ENCODE measurements around the gene PTPN3.

The PTPN3 gene

GRCh38 chr9:109455391-109455790 lies 42.7 kb downstream of the PTPN3 start:
- Histone ChIP-seq H3K36me3 (ENCODE audit: control insufficient read depth in 1 of 2, insufficient read depth in 2 of 2, low read length in 2 of 2) (peaks cover 22% of the 10 kb centered on the region in 2 donors), H3K9me3 (ENCODE audit: control insufficient read depth in 1 of 2, low read length in 2 of 2) (no peaks in the 10 kb centered on the region), H3K27ac (ENCODE audit: low read depth, low read length) (no peak overlapping the region), H3K4me1 (ENCODE audit: control insufficient read depth in 1 of 2, insufficient read depth in 2 of 2, low read length in 2 of 2) (no peaks in the 10 kb centered on the region), H3K27me3 (ENCODE audit: control insufficient read depth in 1 of 2, insufficient read depth in 2 of 2, low read length in 2 of 2) (no peaks in the 10 kb centered on the region), H3K9ac (ENCODE audit: low read depth in 1 of 2, low read length in 2 of 2) (no peak overlapping the region), H3K4me3 (ENCODE audit: low read depth in 1 of 2, low read length in 2 of 2) (no peak overlapping the region)

GRCh38 chr9:109454601-109455155 lies 43.4 kb downstream of the PTPN3 start:
- Histone ChIP-seq H3K4me3 (ENCODE audit: low read depth in 1 of 2, low read length in 2 of 2) (no peak overlapping the region), H3K36me3 (ENCODE audit: control insufficient read depth in 1 of 2, insufficient read depth in 2 of 2, low read length in 2 of 2) (peaks cover 22% of the 10 kb centered on the region in 2 donors), H3K4me1 (ENCODE audit: control insufficient read depth in 1 of 2, insufficient read depth in 2 of 2, low read length in 2 of 2) (no peaks in the 10 kb centered on the region), H3K27ac (ENCODE audit: low read depth, low read length) (no peak overlapping the region), H3K9ac (ENCODE audit: low read depth in 1 of 2, low read length in 2 of 2) (no peak overlapping the region), H3K9me3 (ENCODE audit: control insufficient read depth in 1 of 2, low read length in 2 of 2) (no peaks in the 10 kb centered on the region), H3K27me3 (ENCODE audit: control insufficient read depth in 1 of 2, insufficient read depth in 2 of 2, low read length in 2 of 2) (no peaks in the 10 kb centered on the region)

DNA sequence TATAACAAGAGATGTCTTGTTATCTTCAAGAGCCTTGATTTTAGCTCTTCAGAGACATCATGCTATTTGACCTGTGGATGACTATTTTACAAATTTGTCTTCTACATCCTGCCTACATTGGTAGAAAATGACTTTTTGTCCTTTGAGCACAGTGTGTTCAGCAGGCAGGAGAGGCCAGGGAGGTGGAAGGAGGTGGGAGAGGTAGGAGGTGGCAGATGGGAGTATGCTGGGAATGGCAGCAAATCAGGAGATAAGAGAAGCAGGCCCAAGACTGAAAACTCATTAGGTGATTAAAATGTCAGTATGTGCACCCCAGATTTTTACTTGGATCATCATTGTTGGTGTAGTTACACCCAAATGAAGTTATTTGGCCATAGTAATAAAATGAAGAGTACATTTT lies 44.1 kb downstream of the PTPN3 start:
- H3K9me3 ChIP-seq (ENCODE audit: control insufficient read depth in 1 of 2, low read length in 2 of 2) = no peaks in the 10 kb centered on the region
- no peaks in the 10 kb centered on the region for H3K4me1 ChIP-seq (ENCODE audit: control insufficient read depth in 1 of 2, insufficient read depth in 2 of 2, low read length in 2 of 2)
- H3K27me3 ChIP-seq (ENCODE audit: control insufficient read depth in 1 of 2, insufficient read depth in 2 of 2, low read length in 2 of 2) = no peaks in the 10 kb centered on the region
- H3K9ac ChIP-seq (ENCODE audit: low read depth in 1 of 2, low read length in 2 of 2) = no peak overlapping the region
- no peak overlapping the region for H3K4me3 ChIP-seq (ENCODE audit: low read depth in 1 of 2, low read length in 2 of 2)
- peaks cover 22 to 26% of the 10 kb centered on the region in 2 donors for H3K36me3 ChIP-seq (ENCODE audit: control insufficient read depth in 1 of 2, insufficient read depth in 2 of 2, low read length in 2 of 2)
- no peak overlapping the region for H3K27ac ChIP-seq (ENCODE audit: low read depth, low read length)

GRCh38 chr9:109453210-109453842 lies 44.8 kb downstream of the PTPN3 start:
- H3K4me1 ChIP-seq (ENCODE audit: control insufficient read depth in 1 of 2, insufficient read depth in 2 of 2, low read length in 2 of 2) = no peaks in the 10 kb centered on the region
- no peaks in the 10 kb centered on the region for H3K9me3 ChIP-seq (ENCODE audit: control insufficient read depth in 1 of 2, low read length in 2 of 2)
- no peak overlapping the region for H3K4me3 ChIP-seq (ENCODE audit: low read depth in 1 of 2, low read length in 2 of 2)
- no peak overlapping the region for H3K9ac ChIP-seq (ENCODE audit: low read depth in 1 of 2, low read length in 2 of 2)
- no peaks in the 10 kb centered on the region for H3K27me3 ChIP-seq (ENCODE audit: control insufficient read depth in 1 of 2, insufficient read depth in 2 of 2, low read length in 2 of 2)
- H3K27ac ChIP-seq (ENCODE audit: low read depth, low read length) = no peak overlapping the region
- H3K36me3 ChIP-seq (ENCODE audit: control insufficient read depth in 1 of 2, insufficient read depth in 2 of 2, low read length in 2 of 2) = peaks cover 22 to 27% of the 10 kb centered on the region in 2 donors

DNA sequence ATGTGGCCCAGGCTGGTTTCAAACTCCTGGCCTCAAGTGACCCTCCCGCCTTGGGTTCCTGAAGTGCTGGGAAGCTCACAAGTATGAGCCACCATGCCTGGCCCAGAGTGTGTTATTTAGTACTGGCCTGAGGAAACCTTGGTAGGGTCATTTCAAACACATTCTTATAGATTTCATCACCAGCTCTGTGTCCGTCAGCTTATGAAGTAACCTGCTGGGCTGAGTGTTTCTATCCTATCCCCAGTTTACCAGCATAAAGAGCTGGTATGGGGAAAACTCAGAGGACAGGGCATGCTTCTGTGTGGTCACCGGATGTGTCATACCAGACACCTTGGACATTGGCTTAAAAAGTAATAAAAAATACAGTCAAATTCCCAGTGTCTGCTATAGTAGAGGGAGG lies 45.3 kb downstream of the PTPN3 start:
- Histone ChIP-seq H3K27me3 (ENCODE audit: control insufficient read depth in 1 of 2, insufficient read depth in 2 of 2, low read length in 2 of 2) (no peaks in the 10 kb centered on the region), H3K9ac (ENCODE audit: low read depth in 1 of 2, low read length in 2 of 2) (no peak overlapping the region), H3K9me3 (ENCODE audit: control insufficient read depth in 1 of 2, low read length in 2 of 2) (no peaks in the 10 kb centered on the region), H3K4me1 (ENCODE audit: control insufficient read depth in 1 of 2, insufficient read depth in 2 of 2, low read length in 2 of 2) (no peaks in the 10 kb centered on the region), H3K4me3 (ENCODE audit: low read depth in 1 of 2, low read length in 2 of 2) (no peak overlapping the region), H3K27ac (ENCODE audit: low read depth, low read length) (no peak overlapping the region), H3K36me3 (ENCODE audit: control insufficient read depth in 1 of 2, insufficient read depth in 2 of 2, low read length in 2 of 2) (peaks cover 22 to 25% of the 10 kb centered on the region in 2 donors)

GRCh38 chr9:109451311-109452025 lies 46.6 kb downstream of the PTPN3 start:
- Histone ChIP-seq H3K4me1 (ENCODE audit: control insufficient read depth in 1 of 2, insufficient read depth in 2 of 2, low read length in 2 of 2) (no peaks in the 10 kb centered on the region), H3K27me3 (ENCODE audit: control insufficient read depth in 1 of 2, insufficient read depth in 2 of 2, low read length in 2 of 2) (no peaks in the 10 kb centered on the region), H3K27ac (ENCODE audit: low read depth, low read length) (no peak overlapping the region), H3K9me3 (ENCODE audit: control insufficient read depth in 1 of 2, low read length in 2 of 2) (no peaks in the 10 kb centered on the region), H3K9ac (ENCODE audit: low read depth in 1 of 2, low read length in 2 of 2) (no peak overlapping the region), H3K4me3 (ENCODE audit: low read depth in 1 of 2, low read length in 2 of 2) (no peak overlapping the region), H3K36me3 (ENCODE audit: control insufficient read depth in 1 of 2, insufficient read depth in 2 of 2, low read length in 2 of 2) (peaks cover 19 to 22% of the 10 kb centered on the region in 2 donors)

GRCh38 chr9:109450346-109450745 lies 47.8 kb downstream of the PTPN3 start:
- H3K9ac ChIP-seq (ENCODE audit: low read depth in 1 of 2, low read length in 2 of 2) = no peak overlapping the region
- no peaks in the 10 kb centered on the region for H3K9me3 ChIP-seq (ENCODE audit: control insufficient read depth in 1 of 2, low read length in 2 of 2)
- H3K4me3 ChIP-seq (ENCODE audit: low read depth in 1 of 2, low read length in 2 of 2) = no peak overlapping the region
- peaks cover 10 to 15% of the 10 kb centered on the region in 2 donors for H3K36me3 ChIP-seq (ENCODE audit: control insufficient read depth in 1 of 2, insufficient read depth in 2 of 2, low read length in 2 of 2)
- no peak overlapping the region for H3K27ac ChIP-seq (ENCODE audit: low read depth, low read length)
- no peaks in the 10 kb centered on the region for H3K27me3 ChIP-seq (ENCODE audit: control insufficient read depth in 1 of 2, insufficient read depth in 2 of 2, low read length in 2 of 2)
- H3K4me1 ChIP-seq (ENCODE audit: control insufficient read depth in 1 of 2, insufficient read depth in 2 of 2, low read length in 2 of 2) = no peaks in the 10 kb centered on the region

GRCh38 chr9:109449036-109449798 lies 48.9 kb downstream of the PTPN3 start:
- Histone ChIP-seq H3K9ac (ENCODE audit: low read depth in 1 of 2, low read length in 2 of 2) (no peak overlapping the region), H3K27ac (ENCODE audit: low read depth, low read length) (no peak overlapping the region), H3K4me1 (ENCODE audit: control insufficient read depth in 1 of 2, insufficient read depth in 2 of 2, low read length in 2 of 2) (no peaks in the 10 kb centered on the region), H3K4me3 (ENCODE audit: low read depth in 1 of 2, low read length in 2 of 2) (no peak overlapping the region), H3K9me3 (ENCODE audit: control insufficient read depth in 1 of 2, low read length in 2 of 2) (no peaks in the 10 kb centered on the region), H3K36me3 (ENCODE audit: control insufficient read depth in 1 of 2, insufficient read depth in 2 of 2, low read length in 2 of 2) (peaks cover 7 to 18% of the 10 kb centered on the region in 2 donors), H3K27me3 (ENCODE audit: control insufficient read depth in 1 of 2, insufficient read depth in 2 of 2, low read length in 2 of 2) (no peaks in the 10 kb centered on the region)

DNA sequence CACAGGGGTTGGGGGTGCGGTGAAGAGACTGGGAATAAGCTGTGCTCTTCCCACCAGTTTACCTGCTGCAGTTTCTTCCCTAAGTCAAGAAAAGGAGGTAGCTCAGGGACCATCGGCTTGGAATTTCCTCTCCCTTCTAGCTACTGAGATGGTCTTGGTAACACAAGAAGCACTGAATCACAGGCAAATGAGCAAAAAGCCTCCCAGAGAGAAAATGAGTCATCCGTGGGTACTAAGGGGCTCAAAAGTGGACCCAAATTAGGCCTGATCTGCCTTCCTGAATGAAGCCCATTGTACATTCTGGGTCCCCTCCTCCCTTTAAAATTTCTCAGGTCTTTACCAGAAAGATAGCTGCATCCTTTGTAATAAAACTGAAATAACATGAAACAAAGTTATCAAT lies 49.9 kb downstream of the PTPN3 start:
- Histone ChIP-seq H3K36me3 (ENCODE audit: control insufficient read depth in 1 of 2, insufficient read depth in 2 of 2, low read length in 2 of 2) (peaks cover 15 to 24% of the 10 kb centered on the region in 2 donors), H3K9me3 (ENCODE audit: control insufficient read depth in 1 of 2, low read length in 2 of 2) (no peaks in the 10 kb centered on the region), H3K9ac (ENCODE audit: low read depth in 1 of 2, low read length in 2 of 2) (no peak overlapping the region), H3K27ac (ENCODE audit: low read depth, low read length) (no peak overlapping the region), H3K27me3 (ENCODE audit: control insufficient read depth in 1 of 2, insufficient read depth in 2 of 2, low read length in 2 of 2) (no peaks in the 10 kb centered on the region), H3K4me1 (ENCODE audit: control insufficient read depth in 1 of 2, insufficient read depth in 2 of 2, low read length in 2 of 2) (no peaks in the 10 kb centered on the region), H3K4me3 (ENCODE audit: low read depth in 1 of 2, low read length in 2 of 2) (no peak overlapping the region)

All from duodenal mucosa (tissue), 2 donors.